ENCODE data around the gene R3HCC1L. TPM values are rescaled to one million over a fixed set of nuclear protein-coding genes. Genes with fewer than 3 reads are reported as not detected.

The R3HCC1L gene
- 34.1 TPM for total RNA-seq

DNA sequence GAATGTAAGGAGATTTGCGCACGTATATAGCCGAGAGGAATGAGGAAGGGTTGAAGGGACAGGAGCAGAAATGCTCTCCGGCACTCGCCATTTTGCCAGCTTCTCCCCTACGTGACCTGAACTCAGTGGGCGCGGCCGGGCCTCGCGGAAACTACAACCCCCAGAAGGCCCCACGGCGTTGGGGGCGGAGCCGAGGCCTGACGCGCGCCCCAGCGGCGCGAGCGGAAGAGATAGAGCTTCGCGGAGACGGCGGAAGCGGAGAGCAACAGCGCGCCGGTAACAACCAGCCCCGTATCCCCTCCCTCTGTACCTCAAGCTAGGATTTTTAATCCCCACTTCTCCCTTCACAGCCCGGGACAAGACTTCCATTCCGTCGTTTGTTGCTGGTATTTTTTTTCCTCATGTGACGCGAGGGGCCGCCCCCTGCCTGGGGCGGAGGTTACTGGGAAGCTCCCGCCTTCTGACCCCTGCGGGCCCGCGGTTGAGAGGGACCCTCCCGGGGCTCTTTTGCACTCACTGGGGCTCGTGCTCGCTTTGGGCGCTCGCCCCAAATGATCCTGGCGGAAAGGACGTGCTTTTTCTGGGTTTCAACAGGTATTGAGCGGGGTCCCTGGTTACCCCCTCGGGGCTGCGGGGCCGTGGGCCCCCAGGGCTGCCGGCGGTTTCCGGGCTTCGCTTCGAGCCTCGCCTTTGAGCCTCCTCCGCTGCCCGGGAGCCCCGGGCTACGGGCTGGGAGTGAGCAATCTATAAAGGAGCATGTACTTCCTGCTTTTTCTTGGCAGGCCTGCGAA lies at the start of gene R3HCC1L:
R3HCC1L (plus strand) TSS at position 227 of the 791 bp plus-strand sequence. CDS start 73,458 bp downstream, outside the sequence.

DNA sequence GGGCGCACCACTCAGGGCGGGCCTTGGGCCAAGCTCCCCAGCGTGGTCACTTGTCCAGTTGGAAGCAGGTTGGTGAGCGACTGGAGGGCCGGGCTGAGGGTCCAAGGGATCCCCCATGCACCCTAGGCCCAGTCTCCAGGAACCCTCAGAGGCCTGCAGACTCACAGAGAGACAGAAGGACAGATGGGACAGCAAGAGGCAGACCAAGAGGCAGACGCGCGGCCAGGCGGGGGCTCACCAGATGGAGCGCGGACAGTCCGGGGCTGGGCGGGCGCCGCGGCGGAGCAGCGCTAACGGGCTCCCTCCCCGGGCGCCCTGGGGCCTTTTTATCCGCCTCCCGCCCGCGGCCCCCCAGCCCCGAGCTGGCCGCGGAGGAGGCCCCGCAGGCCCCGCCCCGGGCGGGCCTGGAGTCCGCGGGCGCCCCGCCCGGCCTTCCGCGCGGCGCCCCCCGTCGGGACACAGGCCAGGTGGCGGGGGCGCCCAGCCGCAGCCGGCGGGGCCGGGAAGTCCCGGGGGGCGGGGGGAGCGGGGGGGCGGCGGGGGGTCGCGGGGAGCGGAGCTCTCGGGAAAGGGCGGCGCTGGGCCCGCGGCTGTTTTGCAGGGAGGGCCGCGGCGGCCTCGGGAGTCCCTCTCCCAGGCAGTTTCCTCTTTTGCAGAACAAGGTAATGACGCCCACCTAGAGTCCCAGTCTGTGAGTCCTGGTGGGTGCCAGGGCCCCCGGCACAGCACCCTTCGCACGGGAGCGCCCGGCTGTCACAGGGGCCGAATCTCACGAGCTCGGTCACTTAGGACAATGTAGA lies 133.6 kb downstream of the R3HCC1L start, which contains the start of gene LOXL4:
LOXL4 (minus strand) TSS at position 301 of the 800 bp plus-strand sequence. CDS start 5,175 bp downstream, outside the sequence.

Other genes starting within 250 kb of the R3HCC1L start
- gene CRTAC1, start 104.0 kb upstream of the R3HCC1L start, total RNA-seq, result 19.3 TPM
- gene LOXL4, start 133.5 kb downstream of the R3HCC1L start, total RNA-seq, result 7.9 TPM

Data from camera-type eye (tissue), 1 donor.